SU-DHL-6 (cell line): ENCODE results near the gene RGPD5.
"Not testable (repeated sequence)": the region's sequence is repeated elsewhere in the genome, so short reads cannot be mapped to it uniquely, and the experiment has no call there.

ENCODE experiments used
- CTCF ChIP-seq: fragments of 200-600 bp; sonication (generic); IDR thresholded peaks from one replicate; pipeline ENCODE4 v1.5.1; 2017; ENCODE audit warnings: antibody characterized with exemption, mild to moderate bottlenecking, low read length, moderate library complexity; ENCODE audit not compliant: insufficient read depth, poor library complexity, severe bottlenecking
- EZH2phosphoT487 ChIP-seq: fragments of 200-600 bp; sonication (generic), shearing (Covaris generic); conservative IDR thresholded peaks from 2 replicates; pipeline ENCODE4 v1.6.1; 2018; ENCODE audit warnings: mild to moderate bottlenecking, antibody characterized with exemption, low read length, moderate library complexity, mixed read lengths

DNA sequence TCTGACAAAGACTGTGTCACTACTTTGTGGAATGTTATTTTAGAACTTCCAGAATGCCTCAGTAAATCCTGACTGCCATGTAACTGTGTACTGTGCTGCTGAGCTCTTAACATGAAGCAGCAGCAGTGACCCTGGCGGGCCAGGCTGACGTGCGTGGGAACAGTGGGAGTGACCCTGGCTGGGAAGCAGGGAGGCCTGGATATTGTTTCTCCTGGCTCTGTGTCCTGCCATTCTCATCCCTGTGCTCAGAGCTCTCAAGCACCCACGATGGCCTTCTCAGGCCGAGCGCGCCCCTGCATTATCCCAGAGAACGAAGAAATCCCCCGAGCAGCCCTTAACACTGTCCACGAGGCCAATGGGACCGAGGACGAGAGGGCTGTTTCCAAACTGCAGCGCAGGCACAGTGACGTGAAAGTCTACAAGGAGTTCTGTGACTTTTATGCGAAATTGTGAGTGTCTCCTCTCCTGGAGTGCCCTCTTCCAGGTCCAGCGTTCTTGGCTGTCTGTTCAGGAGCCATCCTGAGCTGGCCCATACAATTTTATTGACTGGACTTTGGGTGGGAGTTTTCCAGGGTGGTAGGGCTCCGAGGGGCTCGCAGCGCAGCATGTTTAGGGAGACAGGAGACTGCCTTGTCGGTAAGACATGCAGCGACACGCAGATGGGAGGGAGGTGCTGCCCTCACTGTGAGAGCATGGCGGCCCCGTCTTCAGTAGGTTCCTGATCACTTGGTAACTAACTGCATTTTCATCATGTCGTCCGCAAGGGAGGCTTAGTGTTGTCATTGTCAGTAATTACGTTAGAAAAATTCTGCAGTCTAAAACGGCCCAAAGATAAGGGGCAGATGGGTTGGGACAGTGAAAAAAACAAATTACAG lies 104.6 kb downstream of the RGPD5 start, which contains the start of gene LIMS3:
- not testable (repeated sequence) for TF ChIP-seq CTCF, EZH2phosphoT487
